ENCODE results near the gene BRCC3.

Gene BRCC3

GRCh38 chrX:155056877-155057792 lies 14.2 kb upstream of the BRCC3 start:
- DNase-seq (ENCODE audit: extremely low read depth, low read depth), result peak; percentile 42
- TF ChIP-seq CTCF (IDR thresholded peaks at IDR 0.05; ENCODE audit: low read depth, low read length, missing control alignments), result peak; percentile 67
- H3K4me3 ChIP-seq (replicated peaks; ENCODE audit: low read depth, low read length), result no peak overlapping the region

- no peak for TF ChIP-seq CTCF (IDR thresholded peaks at IDR 0.05; ENCODE audit: low read depth, low read length, missing control alignments)
- no peak overlapping the region for H3K4me3 ChIP-seq (replicated peaks; ENCODE audit: low read depth, low read length)
- no peak for DNase-seq (ENCODE audit: extremely low read depth, low read depth)
Observed at GRCh38 chrX:155061760-155062159, 9.5 kb upstream of the BRCC3 start.

- no peak overlapping the region for H3K4me3 ChIP-seq (replicated peaks; ENCODE audit: low read depth, low read length)
- TF ChIP-seq CTCF (IDR thresholded peaks at IDR 0.05; ENCODE audit: low read depth, low read length, missing control alignments), result no peak
Observed at GRCh38 chrX:155065035-155065734, 6.1 kb upstream of the BRCC3 start.

GRCh38 chrX:155068165-155068564 lies 3.1 kb upstream of the BRCC3 start:
- H3K4me3 ChIP-seq (replicated peaks; ENCODE audit: low read depth, low read length), result no peak overlapping the region
- DNase-seq (ENCODE audit: extremely low read depth, low read depth), result peak; percentile 32
- no peak for TF ChIP-seq CTCF (IDR thresholded peaks at IDR 0.05; ENCODE audit: low read depth, low read length, missing control alignments)

More at GRCh38 chrX:155065035-155065734, 6.1 kb upstream of the BRCC3 start:
- DNase-seq (ENCODE audit: extremely low read depth, low read depth), result no peak

GRCh38 chrX:155069414-155069813 lies 1.9 kb upstream of the BRCC3 start:
- no peak for TF ChIP-seq CTCF (IDR thresholded peaks at IDR 0.05; ENCODE audit: low read depth, low read length, missing control alignments)
- peak overlapping the region; percentile 60 for H3K4me3 ChIP-seq (replicated peaks; ENCODE audit: low read depth, low read length)
- DNase-seq (ENCODE audit: extremely low read depth, low read depth), result no peak

- DNase-seq (ENCODE audit: extremely low read depth, low read depth), result no peak
- peak overlapping the region; percentile 60 for H3K4me3 ChIP-seq (replicated peaks; ENCODE audit: low read depth, low read length)
- TF ChIP-seq CTCF (IDR thresholded peaks at IDR 0.05; ENCODE audit: low read depth, low read length, missing control alignments), result no peak
Observed at GRCh38 chrX:155070038-155070437, 1.3 kb upstream of the BRCC3 start.

All from HFF-Myc (cell line).